Measurements from ENCODE around the gene PTCH2. TPM values are rescaled to one million over a fixed set of nuclear protein-coding genes. Genes with fewer than 3 reads are reported as not detected.

The PTCH2 gene
- total and polyA plus RNA-seq, 2 of the 13 experiments (the other 11 are each of a cell fraction or from before 2014, with no cell fraction given), result 0.60 to 1.5 TPM

GRCh38 chr1:44780583-44781121 lies 62.4 kb downstream of the PTCH2 start (continued):
- TF ChIP-seq MBD4 (IDR thresholded peaks at IDR 0.05; ENCODE audit: borderline replicate concordance, low read length) (0 out of 2 replicates have a peak, but pooled peaks have one; percentile 12), SOX13 (IDR thresholded peaks at IDR 0.05) (no peak), SOX13 (CRISPR knock-in tag; conservative IDR thresholded peaks at IDR 0.05 in 1 of 2, IDR thresholded peaks at IDR 0.05 in 1 of 2) (no peak), ZNF546 (CRISPR knock-in tag; conservative IDR thresholded peaks at IDR 0.05) (no peak), SRSF4 (IDR thresholded peaks at IDR 0.05; ENCODE audit: low read depth, low read length, poor library complexity, severe bottlenecking) (no peak), BRD4 (CRISPR knock-in tag; IDR thresholded peaks at IDR 0.05) (no peak)

GRCh38 chr1:44778705-44779576 lies 64.1 kb downstream of the PTCH2 start:
- DNase-seq (ENCODE audit: low spot score) (no peak), FAIRE-seq (no peak), ATAC-seq (no peak)
- H3K79me2 ChIP-seq (ENCODE audit: insufficient read depth, low read length), result peaks cover 35% of the 10 kb centered on the region
- peaks cover 44% of the 10 kb centered on the region for H3K4me1 ChIP-seq (ENCODE audit: insufficient read depth, low read length)
- H4K20me1 ChIP-seq (ENCODE audit: insufficient read depth, low read length), result peaks cover 36% of the 10 kb centered on the region
- H3K36me3 ChIP-seq (replicated peaks in 1 of 2; ENCODE audit: control insufficient read depth in 1 of 2, insufficient read depth in 2 of 2, low read length in 2 of 2), result peaks cover 12 to 24% of the 10 kb centered on the region in 2 experiments
- WGBS (ENCODE audit: low lambda C conversion rate), result 98% methylated on average over 6 of the region's 6 CpGs
- CTCF ChIA-PET (ENCODE audit: low intra/inter-chr PET ratio, low total read pairs), result no interaction called here
- no TSS peak for BruUV-seq (replicated peaks)
- H3K9me3 ChIP-seq (ENCODE audit: low read length), result no peaks in the 10 kb centered on the region
- H3K9ac ChIP-seq (ENCODE audit: insufficient read depth, low read depth, low read length), result no peak overlapping the region
- H3K4me2 ChIP-seq (ENCODE audit: low read depth, low read length), result no peak overlapping the region
- no peaks in the 10 kb centered on the region; a peak in 1 of 5 replicates for H3K27me3 ChIP-seq (ENCODE audit: control insufficient read depth in 1 of 2, insufficient read depth in 2 of 2, low read length in 2 of 2)
- intact Hi-C loops (cut with micrococcal nuclease; ENCODE audit: unreplicated experiment), result no loop called here
- peak overlapping the region; percentile 9 for H3K27ac ChIP-seq (ENCODE audit: extremely low read length, insufficient read depth, low read length)
- H2AFZ ChIP-seq (ENCODE audit: low read length), result no peak overlapping the region
- in situ Hi-C loops (cut with HindIII; ENCODE audit: extremely low pct_ligation_motif_present, low pct_unique_long_range_greater_than_20kb), result no loop called here
- POLR2A ChIA-PET, result interaction anchor here (1.2 to 2.5 kb wide), 5 partner anchors 10 to 48 kb away, joined by 3 to 14 read pairs (median 6); partner anchors contain the start of genes PLK3 and RNU5D-1
- H3K4me3 ChIP-seq (replicated peaks in 1 of 3; ENCODE audit: insufficient read depth in 1 of 3, low read depth in 2 of 3, low read length in 3 of 3), result peak overlapping the region in 1 of 3 experiments; percentile 3; a peak in 1 of 6 replicates
- TF ChIP-seq POLR2A (IDR thresholded peaks at IDR 0.05; ENCODE audit: insufficient read depth in 1 of 2, low read depth in 2 of 2, low read length in 2 of 2), result peak; percentile 17 to 39; a peak in 3 of 4 replicates
- no peak for TF ChIP-seq ARNT2 (CRISPR knock-in tag; IDR thresholded peaks at IDR 0.05; ENCODE audit: low read depth)
- no peak for TF ChIP-seq ZNF564 (CRISPR knock-in tag; IDR thresholded peaks at IDR 0.05)
- TF ChIP-seq KMT2A (CRISPR knock-in tag; IDR thresholded peaks at IDR 0.05), result no peak
- no peak for TF ChIP-seq AGO2 (optimal IDR thresholded peaks at IDR 0.05; ENCODE audit: low read depth, low read length)
- TF ChIP-seq ARID4A (CRISPR knock-in tag; IDR thresholded peaks at IDR 0.05; ENCODE audit: borderline replicate concordance), result no peak
- no peak for TF ChIP-seq MTA3 (CRISPR knock-in tag; IDR thresholded peaks at IDR 0.05)
- no peak for TF ChIP-seq ZFP36L1 (CRISPR knock-in tag; IDR thresholded peaks at IDR 0.05)
- no peak for TF ChIP-seq KLF6 (CRISPR knock-in tag; IDR thresholded peaks at IDR 0.05)
- no peak for TF ChIP-seq KLF11 (CRISPR knock-in tag; IDR thresholded peaks at IDR 0.05)
- no peak for TF ChIP-seq TOE1 (CRISPR knock-in tag; IDR thresholded peaks at IDR 0.05)
- TF ChIP-seq CEBPB (IDR thresholded peaks at IDR 0.05; ENCODE audit: borderline replicate concordance, low read depth, low read length), result no peak
- TF ChIP-seq ZNF180 (CRISPR knock-in tag; IDR thresholded peaks at IDR 0.05; ENCODE audit: borderline replicate concordance, low read depth), result no peak

All from HepG2 (cell line).